Activated naive CD4-positive, alpha-beta T cell (primary cell): ENCODE data around the gene GAGE12G.
"Not testable (repeated sequence)": the region's sequence is repeated elsewhere in the genome, so short reads cannot be mapped to it uniquely, and the experiment has no call there.

Experiments used
- DNase-seq, 4 experiments: peaks; one replicate each; lab custom pipeline; 2025; lab: John Stamatoyannopoulos, UW

Gene GAGE12G, protein sequence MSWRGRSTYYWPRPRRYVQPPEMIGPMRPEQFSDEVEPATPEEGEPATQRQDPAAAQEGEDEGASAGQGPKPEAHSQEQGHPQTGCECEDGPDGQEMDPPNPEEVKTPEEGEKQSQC

DNA sequence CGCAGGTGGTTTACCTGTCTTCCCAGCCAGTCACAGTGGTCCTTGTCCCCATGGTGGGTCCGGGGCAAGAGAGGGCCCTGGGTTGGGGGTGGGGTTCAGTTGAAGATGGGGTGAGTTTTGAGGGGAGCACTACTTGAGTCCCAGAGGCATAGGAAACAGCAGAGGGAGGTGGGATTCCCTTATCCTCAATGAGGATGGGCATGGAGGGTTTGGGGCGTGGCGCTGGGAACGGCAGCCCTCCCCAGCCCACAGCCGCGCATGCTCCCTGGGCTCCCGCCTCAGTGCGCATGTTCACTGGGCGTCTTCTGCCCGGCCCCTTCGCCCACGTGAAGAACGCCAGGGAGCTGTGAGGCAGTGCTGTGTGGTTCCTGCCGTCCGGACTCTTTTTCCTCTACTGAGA lies at the start of gene GAGE12G:
TSS of gene GAGE12G (plus strand) at position 301 of the 400 bp plus-strand sequence. CDS start 1,155 bp downstream, outside the sequence.
- DNase-seq: not testable (repeated sequence)

DNA sequence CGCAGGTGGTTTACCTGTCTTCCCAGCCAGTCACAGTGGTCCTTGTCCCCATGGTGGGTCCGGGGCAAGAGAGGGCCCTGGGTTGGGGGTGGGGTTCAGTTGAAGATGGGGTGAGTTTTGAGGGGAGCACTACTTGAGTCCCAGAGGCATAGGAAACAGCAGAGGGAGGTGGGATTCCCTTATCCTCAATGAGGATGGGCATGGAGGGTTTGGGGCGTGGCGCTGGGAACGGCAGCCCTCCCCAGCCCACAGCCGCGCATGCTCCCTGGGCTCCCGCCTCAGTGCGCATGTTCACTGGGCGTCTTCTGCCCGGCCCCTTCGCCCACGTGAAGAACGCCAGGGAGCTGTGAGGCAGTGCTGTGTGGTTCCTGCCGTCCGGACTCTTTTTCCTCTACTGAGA lies 38.3 kb upstream of the GAGE12G start, which contains the start of gene GAGE12C:
TSS of gene GAGE12C (plus strand) at position 301 of the 400 bp plus-strand sequence. CDS start 1,155 bp downstream, outside the sequence.
- not testable (repeated sequence) for DNase-seq

DNA sequence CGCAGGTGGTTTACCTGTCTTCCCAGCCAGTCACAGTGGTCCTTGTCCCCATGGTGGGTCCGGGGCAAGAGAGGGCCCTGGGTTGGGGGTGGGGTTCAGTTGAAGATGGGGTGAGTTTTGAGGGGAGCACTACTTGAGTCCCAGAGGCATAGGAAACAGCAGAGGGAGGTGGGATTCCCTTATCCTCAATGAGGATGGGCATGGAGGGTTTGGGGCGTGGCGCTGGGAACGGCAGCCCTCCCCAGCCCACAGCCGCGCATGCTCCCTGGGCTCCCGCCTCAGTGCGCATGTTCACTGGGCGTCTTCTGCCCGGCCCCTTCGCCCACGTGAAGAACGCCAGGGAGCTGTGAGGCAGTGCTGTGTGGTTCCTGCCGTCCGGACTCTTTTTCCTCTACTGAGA lies 28.8 kb upstream of the GAGE12G start, which contains the start of gene GAGE12D:
TSS of gene GAGE12D (plus strand) at position 301 of the 400 bp plus-strand sequence. CDS start 1,155 bp downstream, outside the sequence.
- not testable (repeated sequence) for DNase-seq

DNA sequence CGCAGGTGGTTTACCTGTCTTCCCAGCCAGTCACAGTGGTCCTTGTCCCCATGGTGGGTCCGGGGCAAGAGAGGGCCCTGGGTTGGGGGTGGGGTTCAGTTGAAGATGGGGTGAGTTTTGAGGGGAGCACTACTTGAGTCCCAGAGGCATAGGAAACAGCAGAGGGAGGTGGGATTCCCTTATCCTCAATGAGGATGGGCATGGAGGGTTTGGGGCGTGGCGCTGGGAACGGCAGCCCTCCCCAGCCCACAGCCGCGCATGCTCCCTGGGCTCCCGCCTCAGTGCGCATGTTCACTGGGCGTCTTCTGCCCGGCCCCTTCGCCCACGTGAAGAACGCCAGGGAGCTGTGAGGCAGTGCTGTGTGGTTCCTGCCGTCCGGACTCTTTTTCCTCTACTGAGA lies 19.2 kb upstream of the GAGE12G start, which contains the start of gene GAGE12E:
TSS of gene GAGE12E (plus strand) at position 301 of the 400 bp plus-strand sequence. CDS start 1,155 bp downstream, outside the sequence.
- DNase-seq: not testable (repeated sequence)

DNA sequence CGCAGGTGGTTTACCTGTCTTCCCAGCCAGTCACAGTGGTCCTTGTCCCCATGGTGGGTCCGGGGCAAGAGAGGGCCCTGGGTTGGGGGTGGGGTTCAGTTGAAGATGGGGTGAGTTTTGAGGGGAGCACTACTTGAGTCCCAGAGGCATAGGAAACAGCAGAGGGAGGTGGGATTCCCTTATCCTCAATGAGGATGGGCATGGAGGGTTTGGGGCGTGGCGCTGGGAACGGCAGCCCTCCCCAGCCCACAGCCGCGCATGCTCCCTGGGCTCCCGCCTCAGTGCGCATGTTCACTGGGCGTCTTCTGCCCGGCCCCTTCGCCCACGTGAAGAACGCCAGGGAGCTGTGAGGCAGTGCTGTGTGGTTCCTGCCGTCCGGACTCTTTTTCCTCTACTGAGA lies 9.7 kb upstream of the GAGE12G start, which contains the start of gene GAGE12F:
TSS of gene GAGE12F (plus strand) at position 301 of the 400 bp plus-strand sequence. CDS start 1,155 bp downstream, outside the sequence.
- not testable (repeated sequence) for DNase-seq

DNA sequence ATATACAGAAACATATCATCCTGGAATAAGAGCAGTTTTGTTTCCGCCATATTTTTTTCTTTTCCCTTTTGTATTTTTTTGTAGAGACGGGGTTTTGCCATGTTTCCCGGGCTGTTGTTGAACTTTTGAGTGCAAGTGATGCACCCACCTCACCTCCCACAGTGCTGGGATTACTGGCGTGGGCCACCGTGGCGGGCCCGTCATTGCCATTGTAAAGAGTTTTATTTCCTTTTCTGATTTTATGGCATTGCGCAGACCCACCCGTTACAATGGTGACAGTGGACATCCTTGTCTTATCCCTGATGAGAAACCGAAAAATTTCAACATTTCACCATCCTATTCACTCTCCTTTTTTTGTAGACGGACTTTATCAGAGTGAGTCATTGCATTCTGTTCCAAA lies 1.5 kb upstream of the GAGE12G start:
- not testable (repeated sequence) for DNase-seq

DNA sequence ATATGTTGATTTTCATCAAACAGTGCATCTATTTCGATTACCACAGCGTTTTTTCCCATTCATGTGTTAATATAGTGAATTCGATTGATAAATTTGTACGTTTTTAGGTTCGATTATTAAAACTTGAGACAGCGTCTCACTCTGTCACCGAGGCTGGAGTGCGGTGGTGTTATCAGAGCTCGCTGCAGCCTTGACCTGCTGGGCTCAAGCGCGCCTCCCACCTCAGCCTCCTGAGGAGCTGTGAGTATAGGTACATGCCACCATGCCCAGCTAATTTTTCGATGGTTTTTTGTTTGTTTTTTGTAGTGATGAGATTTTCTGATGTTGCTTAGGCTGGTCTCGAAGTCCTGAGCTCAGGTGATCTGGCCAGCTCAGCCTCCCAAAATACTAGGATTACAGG lies 1.0 kb upstream of the GAGE12G start:
- DNase-seq: not testable (repeated sequence)

DNA sequence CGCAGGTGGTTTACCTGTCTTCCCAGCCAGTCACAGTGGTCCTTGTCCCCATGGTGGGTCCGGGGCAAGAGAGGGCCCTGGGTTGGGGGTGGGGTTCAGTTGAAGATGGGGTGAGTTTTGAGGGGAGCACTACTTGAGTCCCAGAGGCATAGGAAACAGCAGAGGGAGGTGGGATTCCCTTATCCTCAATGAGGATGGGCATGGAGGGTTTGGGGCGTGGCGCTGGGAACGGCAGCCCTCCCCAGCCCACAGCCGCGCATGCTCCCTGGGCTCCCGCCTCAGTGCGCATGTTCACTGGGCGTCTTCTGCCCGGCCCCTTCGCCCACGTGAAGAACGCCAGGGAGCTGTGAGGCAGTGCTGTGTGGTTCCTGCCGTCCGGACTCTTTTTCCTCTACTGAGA lies 9.4 kb downstream of the GAGE12G start, which contains the start of gene GAGE12H:
TSS of gene GAGE12H (plus strand) at position 301 of the 400 bp plus-strand sequence. CDS start 1,155 bp downstream, outside the sequence.
- DNase-seq: not testable (repeated sequence)

DNA sequence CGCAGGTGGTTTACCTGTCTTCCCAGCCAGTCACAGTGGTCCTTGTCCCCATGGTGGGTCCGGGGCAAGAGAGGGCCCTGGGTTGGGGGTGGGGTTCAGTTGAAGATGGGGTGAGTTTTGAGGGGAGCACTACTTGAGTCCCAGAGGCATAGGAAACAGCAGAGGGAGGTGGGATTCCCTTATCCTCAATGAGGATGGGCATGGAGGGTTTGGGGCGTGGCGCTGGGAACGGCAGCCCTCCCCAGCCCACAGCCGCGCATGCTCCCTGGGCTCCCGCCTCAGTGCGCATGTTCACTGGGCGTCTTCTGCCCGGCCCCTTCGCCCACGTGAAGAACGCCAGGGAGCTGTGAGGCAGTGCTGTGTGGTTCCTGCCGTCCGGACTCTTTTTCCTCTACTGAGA lies 19.0 kb downstream of the GAGE12G start, which contains the start of gene GAGE2A:
TSS of gene GAGE2A (plus strand) at position 301 of the 400 bp plus-strand sequence. CDS start 1,155 bp downstream, outside the sequence.
- DNase-seq: not testable (repeated sequence)

DNA sequence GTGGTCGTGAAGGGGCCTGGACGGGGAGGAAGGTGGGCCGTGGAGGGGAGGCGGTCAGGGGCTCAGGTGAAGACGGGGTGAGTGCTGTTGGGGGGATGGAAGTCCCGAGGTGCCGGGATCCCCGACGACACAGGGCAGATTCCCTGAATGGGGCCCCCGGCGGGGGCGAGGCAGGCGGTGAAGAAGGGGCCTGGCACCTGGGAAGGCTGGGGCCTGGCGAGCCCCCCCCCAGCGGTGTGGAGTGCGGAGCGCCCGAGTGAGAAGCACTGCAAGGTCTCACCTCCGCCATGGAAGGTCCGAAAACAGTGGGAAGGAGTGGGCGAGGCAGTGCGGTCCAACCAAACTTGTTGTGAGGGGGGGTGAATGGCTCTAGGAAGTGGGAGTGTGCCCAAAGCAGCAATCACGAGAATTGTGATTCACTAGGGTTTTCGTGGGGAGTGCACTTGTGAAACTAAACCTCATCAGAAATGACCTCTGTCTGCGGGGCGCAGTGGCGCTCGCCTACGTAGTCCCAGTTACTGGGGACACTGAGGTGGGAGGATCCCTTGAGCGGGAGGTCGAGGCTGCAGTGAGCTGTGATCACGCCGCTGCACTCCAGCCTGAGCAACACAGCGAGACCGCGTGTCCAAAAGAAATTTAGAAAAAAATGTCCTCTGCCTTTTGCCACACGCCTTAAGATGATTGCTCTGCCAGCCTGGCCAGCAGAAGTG lies 19.7 kb downstream of the GAGE12G start:
- not testable (repeated sequence) for DNase-seq

DNA sequence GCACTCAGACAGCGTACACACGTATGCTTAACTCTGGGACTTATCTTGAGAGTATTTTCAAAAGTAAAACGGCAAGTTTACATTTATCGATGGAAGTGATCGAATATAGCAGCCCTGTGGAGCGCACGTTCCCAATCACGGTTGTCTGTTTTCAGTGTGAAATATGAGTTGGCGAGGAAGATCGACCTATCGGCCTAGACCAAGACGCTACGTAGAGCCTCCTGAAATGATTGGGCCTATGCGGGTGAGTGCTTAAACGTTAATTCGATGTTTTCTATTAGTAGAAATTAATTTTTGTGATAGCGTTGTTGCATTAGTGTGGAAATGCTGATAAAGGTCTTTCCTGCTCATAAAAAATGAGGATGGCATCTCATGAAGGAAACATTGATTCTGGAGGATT lies 20.3 kb downstream of the GAGE12G start:
- DNase-seq: not testable (repeated sequence)

DNA sequence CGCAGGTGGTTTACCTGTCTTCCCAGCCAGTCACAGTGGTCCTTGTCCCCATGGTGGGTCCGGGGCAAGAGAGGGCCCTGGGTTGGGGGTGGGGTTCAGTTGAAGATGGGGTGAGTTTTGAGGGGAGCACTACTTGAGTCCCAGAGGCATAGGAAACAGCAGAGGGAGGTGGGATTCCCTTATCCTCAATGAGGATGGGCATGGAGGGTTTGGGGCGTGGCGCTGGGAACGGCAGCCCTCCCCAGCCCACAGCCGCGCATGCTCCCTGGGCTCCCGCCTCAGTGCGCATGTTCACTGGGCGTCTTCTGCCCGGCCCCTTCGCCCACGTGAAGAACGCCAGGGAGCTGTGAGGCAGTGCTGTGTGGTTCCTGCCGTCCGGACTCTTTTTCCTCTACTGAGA lies 28.5 kb downstream of the GAGE12G start, which contains the start of gene GAGE1:
TSS of gene GAGE1 (plus strand) at position 301 of the 400 bp plus-strand sequence. CDS start 1,155 bp downstream, outside the sequence.
- not testable (repeated sequence) for DNase-seq

DNA sequence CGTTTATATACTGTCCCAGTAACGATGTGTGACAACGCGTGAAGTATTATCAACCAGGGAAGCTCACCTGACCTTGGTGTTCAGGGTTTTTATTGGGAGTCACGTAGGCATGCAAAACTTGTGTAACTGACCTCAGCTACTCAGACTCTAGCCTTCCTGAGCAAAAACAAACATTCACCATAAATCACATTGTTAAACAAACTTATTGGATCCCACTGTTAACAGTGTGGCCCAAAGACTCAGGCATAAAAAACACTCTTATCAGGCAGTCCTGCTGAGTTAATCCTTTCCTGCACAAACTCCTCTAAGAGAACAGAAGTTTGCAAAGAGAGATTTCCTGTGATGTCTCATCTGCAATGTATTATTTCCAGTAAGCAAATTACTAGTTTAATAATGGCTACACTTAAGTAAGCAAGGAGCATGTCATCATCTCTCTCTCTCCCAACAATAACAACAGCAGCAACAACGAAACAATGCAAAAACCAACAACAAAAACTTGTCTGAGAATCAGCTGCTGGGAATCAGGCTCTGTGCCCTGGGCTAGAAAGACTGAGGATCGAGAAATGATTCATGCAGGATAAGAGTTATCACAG lies 40.6 kb downstream of the GAGE12G start:
- DNase-seq: no peak

DNA sequence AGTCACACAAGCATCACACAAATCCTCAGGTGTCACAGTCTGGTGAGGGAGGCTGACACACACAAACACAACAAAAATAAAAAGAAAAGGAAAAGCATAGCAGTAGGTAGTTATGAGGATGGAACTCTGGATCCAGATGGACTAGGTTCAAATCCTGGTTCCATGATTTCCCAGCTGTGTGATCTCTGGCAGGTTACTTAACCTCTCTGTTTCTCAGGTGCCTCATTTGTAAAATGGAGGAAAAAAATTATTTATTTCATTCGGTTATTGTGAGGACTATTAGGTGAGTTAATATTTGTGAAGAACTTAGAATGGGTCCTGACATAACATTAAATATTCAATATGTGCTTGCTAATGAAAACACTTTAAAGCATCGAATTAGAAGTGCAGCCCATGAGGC lies 48.4 kb downstream of the GAGE12G start:
- DNase-seq: no peak
